CD14-positive monocyte (primary cell): ENCODE data around the gene CYP2J2. TPM values are rescaled to one million over a fixed set of nuclear protein-coding genes. Genes with fewer than 3 reads are reported as not detected.

Experiments used
- DNase-seq, 3 donors: peaks; one replicate each; pipeline ENCODE4 v3.0.0-alpha.2; 2011 to 2022
- H2AFZ ChIP-seq: 2 replicates; pipeline ENCODE4 v1.6.0; 2012; ENCODE audit warnings: mild to moderate bottlenecking, low read depth, low read length, inconsistent platforms; ENCODE audit not compliant: insufficient read depth, poor library complexity, severe bottlenecking
- H3K27ac ChIP-seq, 2 donors: 1 replicate in 1 of 2; 2 replicates in 1 of 2; pipeline ENCODE4 v1.5.1; 2012 to 2013; ENCODE audit warnings: low read length in 2 of 2, control low read depth in 1 of 2, inconsistent platforms in 1 of 2, low read depth in 1 of 2, mild to moderate bottlenecking in 1 of 2
- H3K27me3 ChIP-seq, 2 donors: one replicate each; pipeline versions ENCODE4 v1.6.0 to v1.6.1; 2011 to 2013; ENCODE audit warnings: low read length in 2 of 2; ENCODE audit not compliant: control insufficient read depth in 2 of 2, insufficient read depth in 2 of 2
- H3K36me3 ChIP-seq, 2 donors: replicated peaks in 1 of 2; 1 replicate in 1 of 2; 2 replicates in 1 of 2; pipeline versions ENCODE4 v1.5.1 to v1.6.1; 2012 to 2013; ENCODE audit warnings: low read length in 2 of 2, control low read depth in 1 of 2, inconsistent platforms in 1 of 2, mild to moderate bottlenecking in 1 of 2; ENCODE audit not compliant: insufficient read depth in 2 of 2, control insufficient read depth in 1 of 2
- H3K4me1 ChIP-seq, 2 donors: 1 replicate in 1 of 2; 2 replicates in 1 of 2; pipeline versions ENCODE4 v1.5.1 to v1.6.1; 2012 to 2013; ENCODE audit warnings: low read length in 2 of 2, control low read depth in 1 of 2, inconsistent platforms in 1 of 2, mild to moderate bottlenecking in 1 of 2, moderate library complexity in 1 of 2; ENCODE audit not compliant: insufficient read depth in 2 of 2, control insufficient read depth in 1 of 2
- H3K4me2 ChIP-seq: replicated peaks from 2 replicates; pipeline ENCODE3; 2012; ENCODE audit warnings: low read length, moderate library complexity, mild to moderate bottlenecking; ENCODE audit not compliant: poor library complexity, severe bottlenecking; ENCODE audit errors: extremely low read depth
- H3K4me3 ChIP-seq, 3 experiments: fragments of 200-600 bp in 1 of 3; sonication (generic) in 1 of 3; replicated peaks in 1 of 3; 1 replicate in 2 of 3; 2 replicates in 1 of 3; pipeline ENCODE4 v1.5.1; 2011 to 2013; ENCODE audit warnings: low read length in 3 of 3, mild to moderate bottlenecking in 3 of 3, control low read depth in 2 of 3, low read depth in 2 of 3, inconsistent platforms in 1 of 3, moderate library complexity in 1 of 3
- H3K79me2 ChIP-seq: 2 replicates; pipeline ENCODE4 v1.6.0; 2012; ENCODE audit warnings: mild to moderate bottlenecking, control low read depth, inconsistent platforms, low read length, moderate library complexity; ENCODE audit not compliant: insufficient read depth
- H3K9ac ChIP-seq: 2 replicates; pipeline ENCODE4 v1.6.0; 2017; ENCODE audit warnings: low read length, mild to moderate bottlenecking; ENCODE audit not compliant: insufficient read depth, poor library complexity, severe bottlenecking
- H3K9me3 ChIP-seq, 2 donors: replicated peaks in 1 of 2; 1 replicate in 1 of 2; 2 replicates in 1 of 2; pipeline versions ENCODE4 v1.5.1 to v1.6.1; 2012 to 2013; ENCODE audit warnings: low read length in 2 of 2, control low read depth in 1 of 2; ENCODE audit not compliant: control insufficient read depth in 1 of 2, insufficient read depth in 1 of 2
- H4K20me1 ChIP-seq: 2 replicates; pipeline ENCODE4 v1.6.0; 2012; ENCODE audit warnings: mild to moderate bottlenecking, low read length, control low read depth, moderate library complexity; ENCODE audit not compliant: insufficient read depth
- H3K27ac Mint-ChIP-seq, 7 donors: one replicate each; pipeline ENCODE4 v1.8.0; 2020; ENCODE audit warnings: mild to moderate bottlenecking in 7 of 7, mixed read lengths in 7 of 7, moderate library complexity in 6 of 7, inconsistent platforms in 2 of 7
- H3K27me3 Mint-ChIP-seq, 3 donors: one replicate each; pipeline ENCODE4 v1.8.0; 2021 to 2022; ENCODE audit warnings: low read depth in 3 of 3, mild to moderate bottlenecking in 3 of 3, mixed read lengths in 3 of 3, moderate library complexity in 3 of 3, inconsistent platforms in 1 of 3
- H3K36me3 Mint-ChIP-seq, 2 donors: one replicate each; pipeline ENCODE4 v1.8.0; 2020; ENCODE audit warnings: mixed read lengths in 2 of 2, inconsistent platforms in 1 of 2, mild to moderate bottlenecking in 1 of 2
- H3K4me1 Mint-ChIP-seq: one replicate; pipeline ENCODE4 v1.8.0; 2020; ENCODE audit warnings: mild to moderate bottlenecking, mixed read lengths
- H3K4me3 Mint-ChIP-seq, 2 donors: one replicate each; pipeline ENCODE4 v1.8.0; 2020; ENCODE audit warnings: mild to moderate bottlenecking in 2 of 2, mixed read lengths in 2 of 2, moderate library complexity in 1 of 2
- H3K9me3 Mint-ChIP-seq, 7 donors: one replicate each; pipeline ENCODE4 v1.8.0; 2020 to 2022; ENCODE audit warnings: mixed read lengths in 7 of 7, mild to moderate bottlenecking in 6 of 7, moderate library complexity in 6 of 7, inconsistent platforms in 2 of 7
- WGBS: methylation state at CpG from one replicate; pipeline ENCODE4 v1.1.5; 2013; ENCODE audit warnings: missing lambda C conversion rate; ENCODE audit not compliant: insufficient coverage; 5-methylcytosine and 5-hydroxymethylcytosine counted together
- intact Hi-C, 2 donors: fragments of 100-400 bp; cut with micrococcal nuclease; formaldehyde crosslinking; loops; one replicate each; pipeline versions ENCODE4 v1.15.0 to v1.15.1; 2023
- polyA plus RNA-seq, 3 donors: library from polyadenylated mRNA; depleted of rRNA in 1 of 3; unstranded in 2 of 3; stranded (reverse) in 1 of 3; fragments of 300-500 nt in 2 of 3; fragments of >200 nt in 1 of 3; fragmentation: Illumina TruSeq in 2 of 3; gene quantifications; 1 replicate in 2 of 3; 2 replicates in 1 of 3; pipeline ENCODE4 v1.2.3, GENCODE V29; 2012 to 2021
- TF ChIP-seq, protein P1 (sequence below): fragments of 200-600 bp; IDR thresholded peaks from one replicate; pipeline ENCODE4 v1.8.0; 2022; ENCODE audit warnings: antibody characterized with exemption, mild to moderate bottlenecking

Gene CYP2J2
- polyA plus RNA-seq, 3 donors = not detected

DNA sequence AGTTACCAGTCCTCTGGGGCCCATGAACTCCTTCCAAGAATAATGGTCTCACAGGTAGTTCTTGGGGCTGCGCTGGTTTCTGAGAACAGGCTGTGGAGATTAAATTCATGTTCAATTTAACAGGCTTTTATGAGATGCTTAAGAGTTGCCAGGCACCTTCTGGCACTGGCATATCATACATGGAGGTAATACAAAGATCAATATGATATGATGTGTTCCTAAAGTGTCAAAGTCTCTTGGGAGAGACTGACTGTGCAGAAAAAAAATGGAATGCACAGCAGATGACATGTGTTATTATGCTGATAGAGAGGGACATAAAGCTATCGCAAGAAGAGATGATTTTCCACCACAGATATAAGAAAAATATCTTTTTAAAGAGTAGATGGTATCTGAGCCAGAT lies 6.8 kb downstream of the CYP2J2 start:
- Histone ChIP-seq H3K9me3 (no peaks in the 10 kb centered on the region), H3K27ac (no peak overlapping the region), H4K20me1 (no peaks in the 10 kb centered on the region), H3K9ac (no peak overlapping the region), H3K4me1 (no peaks in the 10 kb centered on the region), H3K27me3 (no peaks in the 10 kb centered on the region), H3K36me3 (no peaks in the 10 kb centered on the region), H3K79me2 (no peaks in the 10 kb centered on the region), H3K4me3 (no peak overlapping the region), H3K4me2 (no peak overlapping the region), H2AFZ (no peak overlapping the region)
- no peak overlapping the region for H3K27ac Mint-ChIP-seq
- TF ChIP-seq, protein P1, sequence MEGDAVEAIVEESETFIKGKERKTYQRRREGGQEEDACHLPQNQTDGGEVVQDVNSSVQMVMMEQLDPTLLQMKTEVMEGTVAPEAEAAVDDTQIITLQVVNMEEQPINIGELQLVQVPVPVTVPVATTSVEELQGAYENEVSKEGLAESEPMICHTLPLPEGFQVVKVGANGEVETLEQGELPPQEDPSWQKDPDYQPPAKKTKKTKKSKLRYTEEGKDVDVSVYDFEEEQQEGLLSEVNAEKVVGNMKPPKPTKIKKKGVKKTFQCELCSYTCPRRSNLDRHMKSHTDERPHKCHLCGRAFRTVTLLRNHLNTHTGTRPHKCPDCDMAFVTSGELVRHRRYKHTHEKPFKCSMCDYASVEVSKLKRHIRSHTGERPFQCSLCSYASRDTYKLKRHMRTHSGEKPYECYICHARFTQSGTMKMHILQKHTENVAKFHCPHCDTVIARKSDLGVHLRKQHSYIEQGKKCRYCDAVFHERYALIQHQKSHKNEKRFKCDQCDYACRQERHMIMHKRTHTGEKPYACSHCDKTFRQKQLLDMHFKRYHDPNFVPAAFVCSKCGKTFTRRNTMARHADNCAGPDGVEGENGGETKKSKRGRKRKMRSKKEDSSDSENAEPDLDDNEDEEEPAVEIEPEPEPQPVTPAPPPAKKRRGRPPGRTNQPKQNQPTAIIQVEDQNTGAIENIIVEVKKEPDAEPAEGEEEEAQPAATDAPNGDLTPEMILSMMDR = no peak
- 100% methylated on average over 1 of the region's 2 CpGs for WGBS
- no peaks in the 10 kb centered on the region for H3K4me1 Mint-ChIP-seq
- no peak for DNase-seq
- peaks cover 4 to 14% (median 9%) of the 10 kb centered on the region in 7 donors for H3K9me3 Mint-ChIP-seq
- intact Hi-C loops = no loop called here
- no peak overlapping the region for H3K4me3 Mint-ChIP-seq
- H3K27me3 Mint-ChIP-seq = peaks cover 2 to 4% (median 2%) of the 10 kb centered on the region in 3 donors
- no peaks in the 10 kb centered on the region for H3K36me3 Mint-ChIP-seq

DNA sequence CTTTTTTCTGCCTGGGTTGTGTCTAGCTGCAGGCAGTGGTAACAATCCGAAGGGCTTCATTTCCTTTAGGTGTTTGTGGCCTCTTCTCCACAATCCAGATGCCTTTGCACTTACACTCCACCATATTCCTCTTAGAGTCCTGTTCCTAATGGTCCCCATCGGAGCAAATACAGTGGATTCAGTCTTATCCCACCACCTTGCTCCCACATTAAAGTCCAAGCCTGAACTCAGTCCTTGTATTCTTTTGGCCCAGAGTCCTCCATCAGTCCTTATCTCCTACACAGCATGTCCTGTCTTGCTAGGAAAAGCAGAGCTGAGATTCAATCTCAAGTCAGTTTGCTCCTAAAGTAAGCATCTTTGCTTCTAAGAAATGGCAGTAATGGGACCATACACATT lies 8.8 kb downstream of the CYP2J2 start:
- no peaks in the 10 kb centered on the region for H3K9me3 ChIP-seq
- Mint-ChIP-seq H3K27me3 (peaks cover 2 to 4% (median 2%) of the 10 kb centered on the region in 3 donors), H3K27ac (no peak overlapping the region), H3K4me1 (no peaks in the 10 kb centered on the region), H3K9me3 (peaks cover 0 to 3% (median 0%) of the 10 kb centered on the region in 7 donors), H3K4me3 (no peak overlapping the region), H3K36me3 (no peaks in the 10 kb centered on the region)
- 90% methylated on average over 2 of the region's 2 CpGs for WGBS
- H3K4me2 ChIP-seq = no peak overlapping the region
- no peak overlapping the region for H3K4me3 ChIP-seq
- intact Hi-C loops = no loop called here
- H3K4me1 ChIP-seq = no peaks in the 10 kb centered on the region
- TF ChIP-seq, protein P1 = no peak
- no peak overlapping the region for H2AFZ ChIP-seq
- no peaks in the 10 kb centered on the region for H3K36me3 ChIP-seq
- no peaks in the 10 kb centered on the region for H3K27me3 ChIP-seq
- H3K79me2 ChIP-seq = no peaks in the 10 kb centered on the region
- H3K9ac ChIP-seq = no peak overlapping the region
- H4K20me1 ChIP-seq = no peaks in the 10 kb centered on the region
- no peak for DNase-seq
- H3K27ac ChIP-seq = no peak overlapping the region
